Suprapubic skin (tissue), 4 donors: Measurements from ENCODE around the gene ZNF507. TPM values are rescaled to one million over a fixed set of nuclear protein-coding genes. Genes with fewer than 3 reads are reported as not detected.

Source experiments
- DNase-seq, 2 donors: peaks; one replicate each; pipeline ENCODE4 v3.0.0-alpha.2; 2019; ENCODE audit warnings: low spot score in 2 of 2
- H3K27ac ChIP-seq: fragments of 200-600 bp; sonication (generic); one replicate; pipeline ENCODE4 v1.5.1; 2019
- H3K27me3 ChIP-seq: fragments of 200-600 bp; sonication (generic); one replicate; pipeline ENCODE4 v1.5.1; 2019
- H3K36me3 ChIP-seq: fragments of 200-600 bp; sonication (generic); one replicate; pipeline ENCODE4 v1.5.1; 2019
- H3K4me1 ChIP-seq: fragments of 200-600 bp; sonication (generic); one replicate; pipeline ENCODE4 v1.5.1; 2019
- H3K4me3 ChIP-seq: fragments of 200-600 bp; sonication (generic); one replicate; pipeline ENCODE4 v1.5.1; 2019; ENCODE audit warnings: mild to moderate bottlenecking
- H3K9me3 ChIP-seq: fragments of 200-600 bp; sonication (generic); one replicate; pipeline ENCODE4 v1.5.1; 2019
- EP300 ChIP-seq: sonication (generic); formaldehyde crosslinking; IDR thresholded peaks from one replicate; pipeline ENCODE4 v1.6.1; 2017; ENCODE audit warnings: antibody characterized with exemption
- POLR2A ChIP-seq, 2 donors: fragments of 450-650 bp; IDR thresholded peaks; one replicate each; pipeline ENCODE4 v1.6.1; 2017; ENCODE audit warnings: antibody characterized with exemption in 2 of 2, mild to moderate bottlenecking in 2 of 2, moderate library complexity in 2 of 2
- POLR2AphosphoS5 ChIP-seq, 3 donors: sonication (generic); formaldehyde crosslinking; IDR thresholded peaks; one replicate each; pipeline ENCODE4 v1.6.1; 2017; ENCODE audit warnings: antibody characterized with exemption in 3 of 3
- WGBS: methylation state at CpG from one replicate; pipeline ENCODE4 v1.1.5; 2018; 5-methylcytosine and 5-hydroxymethylcytosine counted together
- total RNA-seq, 4 donors: library from RNA; depleted of rRNA; stranded (reverse); fragments of >200 nt; gene quantifications; one replicate each; pipeline ENCODE4 v1.1.0, GENCODE V29; 2016
- TF ChIP-seq, protein P1 (sequence below), 2 donors: fragments of 200-600 bp in 1 of 2; fragments of 450-650 bp in 1 of 2; sonication (generic) in 1 of 2; IDR thresholded peaks; one replicate each; pipeline ENCODE4 v1.5.1; 2016 to 2019; ENCODE audit warnings: antibody characterized with exemption in 2 of 2, mild to moderate bottlenecking in 1 of 2, moderate library complexity in 1 of 2

ZNF507 gene
- total RNA-seq, 4 donors from 2014 or later: 11.2 to 34.0 (median 18.1) TPM

- Histone ChIP-seq H3K4me1 (peaks cover 18% of the 10 kb centered on the region), H3K27ac (no peak overlapping the region), H3K9me3 (no peaks in the 10 kb centered on the region), H3K4me3 (no peak overlapping the region), H3K36me3 (peaks cover 39% of the 10 kb centered on the region), H3K27me3 (no peaks in the 10 kb centered on the region)
- TF ChIP-seq, protein P1, sequence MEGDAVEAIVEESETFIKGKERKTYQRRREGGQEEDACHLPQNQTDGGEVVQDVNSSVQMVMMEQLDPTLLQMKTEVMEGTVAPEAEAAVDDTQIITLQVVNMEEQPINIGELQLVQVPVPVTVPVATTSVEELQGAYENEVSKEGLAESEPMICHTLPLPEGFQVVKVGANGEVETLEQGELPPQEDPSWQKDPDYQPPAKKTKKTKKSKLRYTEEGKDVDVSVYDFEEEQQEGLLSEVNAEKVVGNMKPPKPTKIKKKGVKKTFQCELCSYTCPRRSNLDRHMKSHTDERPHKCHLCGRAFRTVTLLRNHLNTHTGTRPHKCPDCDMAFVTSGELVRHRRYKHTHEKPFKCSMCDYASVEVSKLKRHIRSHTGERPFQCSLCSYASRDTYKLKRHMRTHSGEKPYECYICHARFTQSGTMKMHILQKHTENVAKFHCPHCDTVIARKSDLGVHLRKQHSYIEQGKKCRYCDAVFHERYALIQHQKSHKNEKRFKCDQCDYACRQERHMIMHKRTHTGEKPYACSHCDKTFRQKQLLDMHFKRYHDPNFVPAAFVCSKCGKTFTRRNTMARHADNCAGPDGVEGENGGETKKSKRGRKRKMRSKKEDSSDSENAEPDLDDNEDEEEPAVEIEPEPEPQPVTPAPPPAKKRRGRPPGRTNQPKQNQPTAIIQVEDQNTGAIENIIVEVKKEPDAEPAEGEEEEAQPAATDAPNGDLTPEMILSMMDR (IDR thresholded peaks at IDR 0.05): no peak
- TF ChIP-seq POLR2AphosphoS5 (IDR thresholded peaks at IDR 0.05) (no peak), POLR2A (IDR thresholded peaks at IDR 0.05) (no peak), EP300 (no peak)
- no peak for DNase-seq
- WGBS: 77% methylated on average over 5 of the region's 5 CpGs
Measured at GRCh38 chr19:32362318-32362691, 16.9 kb downstream of the ZNF507 start.

DNA sequence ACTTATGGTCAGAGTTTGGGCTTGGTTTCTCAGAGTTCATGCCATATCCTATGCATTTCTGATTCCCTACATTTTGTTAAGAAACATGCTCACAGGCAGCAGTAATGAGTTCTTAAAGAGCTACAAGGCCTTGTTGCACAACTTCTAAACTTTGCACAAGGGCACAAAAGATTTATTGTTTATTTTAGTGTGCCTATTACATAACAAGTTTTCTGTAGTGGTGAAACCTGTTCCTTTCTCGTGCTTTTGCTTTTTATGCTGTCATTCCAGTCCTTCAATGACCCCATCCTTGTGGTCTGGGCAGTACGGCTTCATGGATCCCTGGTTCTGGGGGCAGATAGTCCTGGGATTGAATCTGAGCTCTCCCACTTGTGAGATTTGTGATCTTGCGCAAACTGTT lies 17.8 kb downstream of the ZNF507 start:
- no peak for TF ChIP-seq EP300
- peak in 2 of 3 donors; percentile 9 to 54 for TF ChIP-seq POLR2AphosphoS5 (IDR thresholded peaks at IDR 0.05)
- 66% methylated on average over 3 of the region's 3 CpGs for WGBS
- Histone ChIP-seq H3K27me3 (no peaks in the 10 kb centered on the region), H3K36me3 (peaks cover 38% of the 10 kb centered on the region), H3K9me3 (no peaks in the 10 kb centered on the region), H3K4me3 (no peak overlapping the region), H3K27ac (peak overlapping the region; percentile 46), H3K4me1 (peaks cover 18% of the 10 kb centered on the region)
- DNase-seq: no peak

DNA sequence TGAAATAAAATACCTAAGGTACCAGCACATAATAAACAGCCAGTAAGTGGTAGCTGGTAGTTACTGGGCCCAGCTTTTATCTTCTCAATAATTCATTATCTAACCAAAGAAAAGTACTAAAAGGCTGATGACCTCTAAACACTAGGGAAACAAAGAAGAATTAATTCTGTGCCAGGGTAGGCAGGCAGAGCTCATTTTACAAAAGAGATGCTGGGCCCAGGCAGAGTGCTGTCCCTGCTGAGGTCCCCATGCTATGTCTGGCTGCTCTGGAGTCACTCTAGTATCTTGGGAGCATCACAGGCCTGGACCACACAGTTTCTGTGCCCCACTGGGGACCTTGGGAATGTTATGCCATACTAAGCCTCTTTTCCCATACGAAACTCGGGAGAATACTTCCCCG lies 18.2 kb downstream of the ZNF507 start:
- TF ChIP-seq, protein P1 (IDR thresholded peaks at IDR 0.05): no peak
- TF ChIP-seq EP300 (no peak), POLR2AphosphoS5 (IDR thresholded peaks at IDR 0.05) (no peak), POLR2A (IDR thresholded peaks at IDR 0.05) (no peak)
- Histone ChIP-seq H3K4me3 (no peak overlapping the region), H3K4me1 (peaks cover 18% of the 10 kb centered on the region), H3K27ac (peak overlapping the region; percentile 46), H3K27me3 (no peaks in the 10 kb centered on the region), H3K9me3 (no peaks in the 10 kb centered on the region), H3K36me3 (peaks cover 36% of the 10 kb centered on the region)
- WGBS: 94% methylated on average over 3 of the region's 3 CpGs
- DNase-seq: no peak

- H3K27me3 ChIP-seq: no peaks in the 10 kb centered on the region
- TF ChIP-seq EP300: no peak
- TF ChIP-seq POLR2A (IDR thresholded peaks at IDR 0.05): no peak
- TF ChIP-seq POLR2AphosphoS5 (IDR thresholded peaks at IDR 0.05): no peak
- TF ChIP-seq, protein P1 (IDR thresholded peaks at IDR 0.05): no peak
- H3K9me3 ChIP-seq: no peaks in the 10 kb centered on the region
- H3K36me3 ChIP-seq: peaks cover 33% of the 10 kb centered on the region
- DNase-seq: no peak
- H3K4me1 ChIP-seq: peaks cover 18% of the 10 kb centered on the region
- peak overlapping the region; percentile 46 for H3K27ac ChIP-seq
- H3K4me3 ChIP-seq: no peak overlapping the region
- WGBS: 88% methylated on average over 1 of the region's 1 CpG
Measured at GRCh38 chr19:32364040-32364439, 18.6 kb downstream of the ZNF507 start.

DNA sequence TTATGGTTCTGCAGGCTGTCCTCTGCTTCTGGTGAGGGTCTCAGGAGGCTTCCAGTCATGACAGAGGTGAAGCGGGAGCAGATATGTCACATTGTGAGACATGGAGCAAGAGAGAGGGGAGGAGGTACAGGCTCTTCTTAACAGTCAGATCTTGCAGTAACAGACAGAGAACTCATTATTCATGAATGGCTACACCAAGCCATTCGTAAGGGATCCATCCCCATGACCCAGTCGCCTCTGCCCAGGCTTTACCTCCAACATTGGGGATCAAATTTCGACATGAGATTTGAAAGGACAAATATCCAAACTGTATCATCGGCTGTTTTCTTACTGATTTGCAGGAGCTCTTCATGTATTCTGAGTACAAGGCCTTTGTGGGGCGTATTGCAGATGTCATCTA lies 21.7 kb downstream of the ZNF507 start:
- Histone ChIP-seq H3K27ac (no peak overlapping the region), H3K27me3 (no peaks in the 10 kb centered on the region), H3K36me3 (peaks cover 22% of the 10 kb centered on the region), H3K4me1 (peaks cover 14% of the 10 kb centered on the region), H3K4me3 (no peak overlapping the region), H3K9me3 (no peaks in the 10 kb centered on the region)
- 80% methylated on average over 6 of the region's 6 CpGs for WGBS
- TF ChIP-seq EP300: no peak
- TF ChIP-seq, protein P1 (IDR thresholded peaks at IDR 0.05): no peak
- no peak for TF ChIP-seq POLR2AphosphoS5 (IDR thresholded peaks at IDR 0.05)
- no peak for TF ChIP-seq POLR2A (IDR thresholded peaks at IDR 0.05)
- DNase-seq: no peak

DNA sequence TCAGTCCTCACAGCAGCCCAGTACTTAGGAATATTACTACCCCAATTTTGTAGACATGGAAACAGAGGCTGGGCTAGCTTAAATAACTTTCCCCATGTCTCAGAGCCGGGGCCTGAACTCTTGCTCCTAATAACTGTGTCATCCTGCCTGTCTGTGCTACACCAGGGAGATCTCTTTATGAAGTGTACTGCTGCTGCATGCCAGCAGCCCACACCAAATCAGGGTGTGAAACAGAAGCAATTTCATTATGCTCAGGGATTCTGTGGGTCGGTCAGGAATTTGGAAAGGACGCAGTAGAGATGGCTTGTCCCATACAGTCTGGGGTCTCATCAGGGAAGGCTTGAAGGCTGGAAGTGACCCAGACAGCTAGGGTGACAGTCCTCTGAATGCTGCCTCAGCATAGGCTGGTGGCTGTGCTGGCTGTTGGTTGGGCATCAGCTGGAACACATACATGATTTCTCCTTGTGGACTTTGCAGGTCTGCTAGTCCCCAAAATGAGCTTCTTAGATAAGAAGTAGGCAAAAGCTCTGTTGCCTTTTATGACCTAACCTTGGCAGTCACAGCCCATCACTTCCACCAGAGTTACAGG lies 22.6 kb downstream of the ZNF507 start:
- H3K9me3 ChIP-seq: no peaks in the 10 kb centered on the region
- no peak for TF ChIP-seq EP300
- TF ChIP-seq, protein P1 (IDR thresholded peaks at IDR 0.05): no peak
- TF ChIP-seq POLR2A (IDR thresholded peaks at IDR 0.05): no peak
- no peak for TF ChIP-seq POLR2AphosphoS5 (IDR thresholded peaks at IDR 0.05)
- 93% methylated on average over 1 of the region's 3 CpGs for WGBS
- H3K27me3 ChIP-seq: no peaks in the 10 kb centered on the region
- H3K4me1 ChIP-seq: peaks cover 9% of the 10 kb centered on the region
- DNase-seq: no peak
- H3K27ac ChIP-seq: no peak overlapping the region
- H3K36me3 ChIP-seq: peaks cover 32% of the 10 kb centered on the region
- H3K4me3 ChIP-seq: no peak overlapping the region
